Measurements from ENCODE around the gene RBMS1. TPM values are rescaled to one million over a fixed set of nuclear protein-coding genes. Genes with fewer than 3 reads are reported as not detected.

Gene RBMS1
- total and polyA plus RNA-seq, 2 experiments from 2014 or later: 55.5 to 94.8 TPM

GRCh38 chr2:160246356-160246755, 247.3 kb downstream of the RBMS1 start (continued):
- no peak for TF ChIP-seq EZH2phosphoT487 (IDR thresholded peaks at IDR 0.05; ENCODE audit: unreplicated experiment)

- no peaks in the 10 kb centered on the region for H3K27me3 ChIP-seq (ENCODE audit: insufficient read depth)
- H3K27me3 Mint-ChIP-seq (ENCODE audit: insufficient read depth, low read depth, poor library complexity): peaks cover 3% of the 10 kb centered on the region
- H3K9me3 Mint-ChIP-seq: no peaks in the 10 kb centered on the region
- TF ChIP-seq CREB1 (CRISPR knock-in tag; IDR thresholded peaks at IDR 0.05; ENCODE audit: low read depth): no peak
- no peak for TF ChIP-seq NANOG (IDR thresholded peaks at IDR 0.05; ENCODE audit: borderline replicate concordance)
- TF ChIP-seq, protein P1, sequence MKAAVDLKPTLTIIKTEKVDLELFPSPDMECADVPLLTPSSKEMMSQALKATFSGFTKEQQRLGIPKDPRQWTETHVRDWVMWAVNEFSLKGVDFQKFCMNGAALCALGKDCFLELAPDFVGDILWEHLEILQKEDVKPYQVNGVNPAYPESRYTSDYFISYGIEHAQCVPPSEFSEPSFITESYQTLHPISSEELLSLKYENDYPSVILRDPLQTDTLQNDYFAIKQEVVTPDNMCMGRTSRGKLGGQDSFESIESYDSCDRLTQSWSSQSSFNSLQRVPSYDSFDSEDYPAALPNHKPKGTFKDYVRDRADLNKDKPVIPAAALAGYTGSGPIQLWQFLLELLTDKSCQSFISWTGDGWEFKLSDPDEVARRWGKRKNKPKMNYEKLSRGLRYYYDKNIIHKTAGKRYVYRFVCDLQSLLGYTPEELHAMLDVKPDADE (IDR thresholded peaks at IDR 0.05): no peak
- no peak for TF ChIP-seq STAT1 (IDR thresholded peaks at IDR 0.05; ENCODE audit: unreplicated experiment)
- TF ChIP-seq, protein P2, sequence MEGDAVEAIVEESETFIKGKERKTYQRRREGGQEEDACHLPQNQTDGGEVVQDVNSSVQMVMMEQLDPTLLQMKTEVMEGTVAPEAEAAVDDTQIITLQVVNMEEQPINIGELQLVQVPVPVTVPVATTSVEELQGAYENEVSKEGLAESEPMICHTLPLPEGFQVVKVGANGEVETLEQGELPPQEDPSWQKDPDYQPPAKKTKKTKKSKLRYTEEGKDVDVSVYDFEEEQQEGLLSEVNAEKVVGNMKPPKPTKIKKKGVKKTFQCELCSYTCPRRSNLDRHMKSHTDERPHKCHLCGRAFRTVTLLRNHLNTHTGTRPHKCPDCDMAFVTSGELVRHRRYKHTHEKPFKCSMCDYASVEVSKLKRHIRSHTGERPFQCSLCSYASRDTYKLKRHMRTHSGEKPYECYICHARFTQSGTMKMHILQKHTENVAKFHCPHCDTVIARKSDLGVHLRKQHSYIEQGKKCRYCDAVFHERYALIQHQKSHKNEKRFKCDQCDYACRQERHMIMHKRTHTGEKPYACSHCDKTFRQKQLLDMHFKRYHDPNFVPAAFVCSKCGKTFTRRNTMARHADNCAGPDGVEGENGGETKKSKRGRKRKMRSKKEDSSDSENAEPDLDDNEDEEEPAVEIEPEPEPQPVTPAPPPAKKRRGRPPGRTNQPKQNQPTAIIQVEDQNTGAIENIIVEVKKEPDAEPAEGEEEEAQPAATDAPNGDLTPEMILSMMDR (conservative IDR thresholded peaks at IDR 0.05; ENCODE audit: low read depth in 2 of 2): no peak
- TF ChIP-seq ZNF114 (CRISPR knock-in tag; IDR thresholded peaks at IDR 0.05): no peak
- no peak for TF ChIP-seq ZNF331 (CRISPR knock-in tag; IDR thresholded peaks at IDR 0.05; ENCODE audit: low read depth)
- TF ChIP-seq, protein P3, sequence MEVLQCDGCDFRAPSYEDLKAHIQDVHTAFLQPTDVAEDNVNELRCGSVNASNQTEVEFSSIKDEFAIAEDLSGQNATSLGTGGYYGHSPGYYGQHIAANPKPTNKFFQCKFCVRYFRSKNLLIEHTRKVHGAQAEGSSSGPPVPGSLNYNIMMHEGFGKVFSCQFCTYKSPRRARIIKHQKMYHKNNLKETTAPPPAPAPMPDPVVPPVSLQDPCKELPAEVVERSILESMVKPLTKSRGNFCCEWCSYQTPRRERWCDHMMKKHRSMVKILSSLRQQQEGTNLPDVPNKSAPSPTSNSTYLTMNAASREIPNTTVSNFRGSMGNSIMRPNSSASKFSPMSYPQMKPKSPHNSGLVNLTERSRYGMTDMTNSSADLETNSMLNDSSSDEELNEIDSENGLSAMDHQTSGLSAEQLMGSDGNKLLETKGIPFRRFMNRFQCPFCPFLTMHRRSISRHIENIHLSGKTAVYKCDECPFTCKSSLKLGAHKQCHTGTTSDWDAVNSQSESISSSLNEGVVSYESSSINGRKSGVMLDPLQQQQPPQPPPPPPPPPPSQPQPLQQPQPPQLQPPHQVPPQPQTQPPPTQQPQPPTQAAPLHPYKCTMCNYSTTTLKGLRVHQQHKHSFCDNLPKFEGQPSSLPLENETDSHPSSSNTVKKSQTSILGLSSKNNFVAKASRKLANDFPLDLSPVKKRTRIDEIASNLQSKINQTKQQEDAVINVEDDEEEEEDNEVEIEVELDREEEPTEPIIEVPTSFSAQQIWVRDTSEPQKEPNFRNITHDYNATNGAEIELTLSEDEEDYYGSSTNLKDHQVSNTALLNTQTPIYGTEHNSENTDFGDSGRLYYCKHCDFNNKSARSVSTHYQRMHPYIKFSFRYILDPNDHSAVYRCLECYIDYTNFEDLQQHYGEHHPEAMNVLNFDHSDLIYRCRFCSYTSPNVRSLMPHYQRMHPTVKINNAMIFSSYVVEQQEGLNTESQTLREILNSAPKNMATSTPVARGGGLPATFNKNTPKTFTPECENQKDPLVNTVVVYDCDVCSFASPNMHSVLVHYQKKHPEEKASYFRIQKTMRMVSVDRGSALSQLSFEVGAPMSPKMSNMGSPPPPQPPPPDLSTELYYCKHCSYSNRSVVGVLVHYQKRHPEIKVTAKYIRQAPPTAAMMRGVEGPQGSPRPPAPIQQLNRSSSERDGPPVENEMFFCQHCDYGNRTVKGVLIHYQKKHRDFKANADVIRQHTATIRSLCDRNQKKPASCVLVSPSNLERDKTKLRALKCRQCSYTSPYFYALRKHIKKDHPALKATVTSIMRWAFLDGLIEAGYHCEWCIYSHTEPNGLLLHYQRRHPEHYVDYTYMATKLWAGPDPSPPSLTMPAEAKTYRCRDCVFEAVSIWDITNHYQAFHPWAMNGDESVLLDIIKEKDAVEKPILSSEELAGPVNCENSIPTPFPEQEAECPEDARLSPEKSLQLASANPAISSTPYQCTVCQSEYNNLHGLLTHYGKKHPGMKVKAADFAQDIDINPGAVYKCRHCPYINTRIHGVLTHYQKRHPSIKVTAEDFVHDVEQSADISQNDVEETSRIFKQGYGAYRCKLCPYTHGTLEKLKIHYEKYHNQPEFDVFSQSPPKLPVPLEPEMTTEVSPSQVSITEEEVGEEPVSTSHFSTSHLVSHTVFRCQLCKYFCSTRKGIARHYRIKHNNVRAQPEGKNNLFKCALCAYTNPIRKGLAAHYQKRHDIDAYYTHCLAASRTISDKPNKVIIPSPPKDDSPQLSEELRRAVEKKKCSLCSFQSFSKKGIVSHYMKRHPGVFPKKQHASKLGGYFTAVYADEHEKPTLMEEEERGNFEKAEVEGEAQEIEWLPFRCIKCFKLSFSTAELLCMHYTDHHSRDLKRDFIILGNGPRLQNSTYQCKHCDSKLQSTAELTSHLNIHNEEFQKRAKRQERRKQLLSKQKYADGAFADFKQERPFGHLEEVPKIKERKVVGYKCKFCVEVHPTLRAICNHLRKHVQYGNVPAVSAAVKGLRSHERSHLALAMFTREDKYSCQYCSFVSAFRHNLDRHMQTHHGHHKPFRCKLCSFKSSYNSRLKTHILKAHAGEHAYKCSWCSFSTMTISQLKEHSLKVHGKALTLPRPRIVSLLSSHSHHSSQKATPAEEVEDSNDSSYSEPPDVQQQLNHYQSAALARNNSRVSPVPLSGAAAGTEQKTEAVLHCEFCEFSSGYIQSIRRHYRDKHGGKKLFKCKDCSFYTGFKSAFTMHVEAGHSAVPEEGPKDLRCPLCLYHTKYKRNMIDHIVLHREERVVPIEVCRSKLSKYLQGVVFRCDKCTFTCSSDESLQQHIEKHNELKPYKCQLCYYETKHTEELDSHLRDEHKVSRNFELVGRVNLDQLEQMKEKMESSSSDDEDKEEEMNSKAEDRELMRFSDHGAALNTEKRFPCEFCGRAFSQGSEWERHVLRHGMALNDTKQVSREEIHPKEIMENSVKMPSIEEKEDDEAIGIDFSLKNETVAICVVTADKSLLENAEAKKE (CRISPR knock-in tag; IDR thresholded peaks at IDR 0.05): no peak
- no peak for TF ChIP-seq POLR2AphosphoS5 (IDR thresholded peaks at IDR 0.05; ENCODE audit: low read depth)
- no peak for TF ChIP-seq EZH2 (IDR thresholded peaks at IDR 0.05; ENCODE audit: low read depth, unreplicated experiment)
- TF ChIP-seq REST (IDR thresholded peaks at IDR 0.05; ENCODE audit: unreplicated experiment): no peak
- no peak for TF ChIP-seq JUNB (IDR thresholded peaks at IDR 0.05; ENCODE audit: unreplicated experiment)
- TF ChIP-seq EZH2phosphoT487 (IDR thresholded peaks at IDR 0.05; ENCODE audit: unreplicated experiment): no peak
- no peak overlapping the region for H3K27ac ChIP-seq (ENCODE audit: low read depth)
- ATAC-seq (no peak), DNase-seq (ENCODE audit: low spot score) (no peak)
- H3K36me3 ChIP-seq (ENCODE audit: insufficient read depth): no peaks in the 10 kb centered on the region
- H3K36me3 Mint-ChIP-seq (ENCODE audit: low read depth): no peaks in the 10 kb centered on the region
- peak overlapping the region; percentile 43; the same call in 1 of the 2 replicates for H2AFZ ChIP-seq
- H3F3A ChIP-seq (replicated peaks; ENCODE audit: low read depth): no peaks in the 10 kb centered on the region
- peaks cover 6% of the 10 kb centered on the region; the same call in 2 of the 3 replicates for H3K4me1 Mint-ChIP-seq
- H3K9me2 ChIP-seq (ENCODE audit: insufficient read depth): 0 out of 2 replicates have a peak, but pooled peaks cover under 1% of the 10 kb centered on the region
- no peaks in the 10 kb centered on the region for H4K20me1 ChIP-seq (replicated peaks; ENCODE audit: insufficient read depth)
- H3K4me3 Mint-ChIP-seq: no peak overlapping the region
- H3K4me3 ChIP-seq: no peak overlapping the region
- H3K4me1 ChIP-seq (ENCODE audit: insufficient read depth): no peaks in the 10 kb centered on the region
- no peaks in the 10 kb centered on the region for H3K79me2 ChIP-seq (replicated peaks; ENCODE audit: insufficient read depth)
- H3K27ac Mint-ChIP-seq: no peak overlapping the region; the same call in 1 of the 2 replicates
- H3K4me2 ChIP-seq: no peak overlapping the region
Measured at GRCh38 chr2:160245614-160246155, 247.9 kb downstream of the RBMS1 start.

All from GM23338 (cell line).